GM12891 (cell line): ENCODE results near the gene LRMDA.

Experiments used
- DNase-seq: peaks from one replicate; pipeline ENCODE4 v3.0.0; 2011; ENCODE audit warnings: low spot score; ENCODE audit not compliant: insufficient read length
- FAIRE-seq: peaks from 2 replicates; lab custom pipeline; 2011; peaks lifted over from hg19 to GRCh38; lab: Jason Lieb, UNC
- PAX5 ChIP-seq: IDR thresholded peaks from 2 replicates; pipeline ENCODE4 v1.6.1; 2011; ENCODE audit warnings: low read length, moderate library complexity, mild to moderate bottlenecking; ENCODE audit not compliant: insufficient read depth, severe bottlenecking
- POLR2A ChIP-seq: IDR thresholded peaks from 2 replicates; pipeline ENCODE4 v1.6.1; 2011; ENCODE audit warnings: low read depth, low read length, control low read depth
- POLR2AphosphoS5 ChIP-seq: IDR thresholded peaks from 2 replicates; pipeline ENCODE4 v1.6.1; 2011; ENCODE audit warnings: low read depth, low read length, control low read depth
- POU2F2 ChIP-seq: IDR thresholded peaks from 2 replicates; pipeline ENCODE4 v1.6.1; 2011; ENCODE audit warnings: low read depth, mild to moderate bottlenecking, control low read depth, low read length, moderate library complexity
- SPI1 ChIP-seq: IDR thresholded peaks from 2 replicates; pipeline ENCODE4 v1.6.1; 2011; ENCODE audit warnings: low read depth, low read length, control low read depth
- TAF1 ChIP-seq: IDR thresholded peaks from 2 replicates; pipeline ENCODE4 v1.6.1; 2011; ENCODE audit warnings: low read depth, low read length, control low read depth

The LRMDA gene

GRCh38 chr10:75460059-75460458 is 28.6 kb downstream of the LRMDA start:
- no peak for DNase-seq
- TF ChIP-seq POLR2A (no peak), PAX5 (no peak), SPI1 (no peak)
- FAIRE-seq, result no peak

GRCh38 chr10:75461672-75462649 is 30.5 kb downstream of the LRMDA start:
- DNase-seq, result no peak
- FAIRE-seq, result no peak
- TF ChIP-seq PAX5 (no peak), POLR2A (no peak), POU2F2 (no peak), TAF1 (no peak), POLR2AphosphoS5 (no peak), SPI1 (no peak)

GRCh38 chr10:75462865-75463264 is 31.4 kb downstream of the LRMDA start:
- no peak for FAIRE-seq
- no peak for TF ChIP-seq SPI1
- TF ChIP-seq POLR2AphosphoS5, result no peak
- no peak for TF ChIP-seq PAX5
- no peak for TF ChIP-seq POU2F2
- no peak for TF ChIP-seq TAF1
- no peak for TF ChIP-seq POLR2A

GRCh38 chr10:75464478-75465449 is 33.3 kb downstream of the LRMDA start:
- DNase-seq (no peak), FAIRE-seq (no peak)
- TF ChIP-seq POLR2A, result no peak
- TF ChIP-seq TAF1, result no peak
- TF ChIP-seq POU2F2, result no peak
- TF ChIP-seq SPI1, result no peak
- no peak for TF ChIP-seq PAX5
- TF ChIP-seq POLR2AphosphoS5, result no peak

More at GRCh38 chr10:75462865-75463264, 31.4 kb downstream of the LRMDA start:
- DNase-seq, result no peak

DNA sequence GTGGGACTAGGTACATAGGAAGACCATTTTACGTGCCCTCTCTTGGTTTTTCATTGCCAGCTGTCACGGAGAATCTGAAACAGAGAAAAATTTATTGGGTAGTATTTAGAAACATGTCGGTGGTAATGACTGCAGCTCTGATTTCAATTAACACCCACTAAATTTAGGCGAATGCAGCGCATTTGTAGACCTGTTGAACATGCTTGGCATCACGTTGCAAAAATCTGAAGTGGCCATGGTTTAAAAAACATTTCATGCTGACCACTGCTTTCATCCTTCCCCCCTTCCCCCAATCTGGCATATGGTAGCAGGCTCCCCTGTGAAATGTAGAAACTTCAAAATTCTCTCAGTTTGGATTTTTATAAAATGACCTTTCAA is 34.0 kb downstream of the LRMDA start:
- FAIRE-seq, result no peak
- no peak for TF ChIP-seq POLR2AphosphoS5
- no peak for TF ChIP-seq POLR2A
- no peak for TF ChIP-seq SPI1
- no peak for TF ChIP-seq PAX5
- TF ChIP-seq TAF1, result no peak
- no peak for TF ChIP-seq POU2F2
- DNase-seq, result no peak

- TF ChIP-seq TAF1 (no peak), POLR2A (no peak), POLR2AphosphoS5 (no peak), POU2F2 (no peak), PAX5 (no peak), SPI1 (no peak)
- DNase-seq (no peak), FAIRE-seq (no peak)
Observed at GRCh38 chr10:75466001-75466400, 34.6 kb downstream of the LRMDA start.

GRCh38 chr10:75466886-75467285 is 35.5 kb downstream of the LRMDA start:
- DNase-seq, result no peak
- TF ChIP-seq POLR2AphosphoS5 (no peak), TAF1 (no peak), SPI1 (no peak), POU2F2 (no peak), PAX5 (no peak)
- no peak for FAIRE-seq

GRCh38 chr10:75468612-75469005 is 37.2 kb downstream of the LRMDA start:
- DNase-seq (no peak), FAIRE-seq (no peak)
- TF ChIP-seq SPI1 (no peak), POLR2A (no peak), PAX5 (no peak)

GRCh38 chr10:75469006-75469616 is 37.7 kb downstream of the LRMDA start:
- DNase-seq (no peak), FAIRE-seq (no peak)
- no peak for TF ChIP-seq SPI1
- no peak for TF ChIP-seq POU2F2
- no peak for TF ChIP-seq TAF1
- TF ChIP-seq PAX5, result no peak
- TF ChIP-seq POLR2AphosphoS5, result no peak
- no peak for TF ChIP-seq POLR2A
